Stimulated activated CD4-positive, alpha-beta T cell treated with anti-CD3 and anti-CD28 coated beads, TNF-alpha, amount 100 ng/mL, for 1 hour (primary cell): ENCODE data around the gene CEBPA.
"Not testable (repeated sequence)": the region's sequence is repeated elsewhere in the genome, so short reads cannot be mapped to it uniquely, and the experiment has no call there.

Experiments
- DNase-seq, 3 donors: peaks; one replicate each; pipeline ENCODE4 v3.0.0-alpha.2; 2020; ENCODE audit warnings: low read depth in 3 of 3, low spot score in 1 of 3

The CEBPA gene

DNA sequence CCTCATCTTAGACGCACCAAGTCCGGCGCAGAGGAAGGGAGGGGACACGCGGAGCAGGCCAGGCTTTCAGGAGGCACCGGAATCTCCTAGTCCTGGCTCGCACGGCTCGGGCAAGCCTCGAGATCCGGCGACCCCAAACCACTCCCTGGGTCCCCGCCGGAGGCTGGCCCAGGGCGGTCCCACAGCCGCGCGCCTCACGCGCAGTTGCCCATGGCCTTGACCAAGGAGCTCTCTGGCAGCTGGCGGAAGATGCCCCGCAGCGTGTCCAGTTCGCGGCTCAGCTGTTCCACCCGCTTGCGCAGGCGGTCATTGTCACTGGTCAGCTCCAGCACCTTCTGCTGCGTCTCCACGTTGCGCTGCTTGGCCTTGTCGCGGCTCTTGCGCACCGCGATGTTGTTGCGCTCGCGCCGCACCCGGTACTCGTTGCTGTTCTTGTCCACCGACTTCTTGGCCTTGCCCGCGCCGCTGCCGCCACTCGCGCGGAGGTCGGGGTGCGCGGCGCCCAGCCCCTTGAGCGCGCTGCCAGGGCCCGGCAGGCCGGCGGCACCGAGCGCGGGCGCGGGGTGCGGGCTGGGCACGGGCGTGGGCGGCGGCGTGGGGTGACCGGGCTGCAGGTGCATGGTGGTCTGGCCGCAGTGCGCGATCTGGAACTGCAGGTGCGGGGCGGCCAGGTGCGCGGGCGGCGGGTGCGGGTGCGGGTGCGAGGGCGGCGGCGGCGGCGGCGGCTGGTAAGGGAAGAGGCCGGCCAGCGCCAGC is 1.0 kb downstream of the CEBPA start:
- no peak for DNase-seq

DNA sequence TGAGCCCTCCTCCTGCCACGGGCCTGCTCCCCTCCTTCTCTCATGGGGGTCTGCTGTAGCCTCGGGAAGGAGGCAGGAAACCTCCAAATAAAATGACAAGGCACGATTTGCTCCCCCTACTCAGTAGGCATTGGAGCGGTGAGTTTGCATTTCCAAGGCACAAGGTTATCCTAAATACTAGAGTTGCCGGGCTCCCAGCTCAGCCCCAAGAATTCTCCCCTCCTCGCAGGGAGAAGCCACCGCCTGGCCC is 1.5 kb downstream of the CEBPA start:
- no peak for DNase-seq

DNA sequence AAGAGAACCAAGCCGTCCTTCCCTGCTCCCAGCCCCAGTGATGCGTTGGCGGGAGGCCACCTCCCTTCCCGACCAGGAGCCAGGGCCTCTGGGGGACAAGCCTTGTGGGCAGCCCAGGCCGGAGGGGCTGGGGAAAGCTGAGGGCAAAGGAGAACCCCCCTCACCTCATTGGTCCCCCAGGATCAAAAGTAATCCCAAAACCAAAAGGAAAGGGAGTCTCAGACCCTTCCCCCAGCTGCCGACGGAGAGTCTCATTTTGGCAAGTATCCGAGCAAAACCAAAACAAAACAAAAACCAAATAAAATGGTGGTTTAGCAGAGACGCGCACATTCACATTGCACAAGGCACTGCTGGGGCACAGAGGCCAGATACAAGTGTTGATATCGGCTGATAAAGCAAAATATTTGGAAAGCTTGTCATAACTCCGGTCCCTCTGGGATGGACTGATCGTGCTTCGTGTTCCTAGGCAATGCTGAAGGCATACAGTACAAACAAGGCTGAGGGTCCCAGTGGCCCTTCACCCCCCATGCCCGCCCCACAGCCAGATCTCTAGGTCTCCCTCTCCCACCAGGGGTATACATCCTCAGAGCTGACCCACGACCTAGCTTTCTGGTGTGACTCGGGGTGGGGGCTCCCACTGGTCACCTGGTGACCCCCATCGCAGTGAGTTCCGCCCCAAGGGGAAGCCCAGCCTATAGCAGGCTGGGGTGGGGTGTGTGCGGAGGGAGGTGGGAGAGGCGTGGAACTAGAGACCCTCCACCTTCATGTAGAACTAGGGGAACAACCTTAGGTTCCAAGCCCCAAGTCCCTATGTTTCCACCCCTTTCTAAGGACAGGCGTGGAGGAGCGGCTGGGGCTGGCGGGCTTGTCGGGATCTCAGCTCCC is 2.1 kb downstream of the CEBPA start:
- no peak for DNase-seq

DNA sequence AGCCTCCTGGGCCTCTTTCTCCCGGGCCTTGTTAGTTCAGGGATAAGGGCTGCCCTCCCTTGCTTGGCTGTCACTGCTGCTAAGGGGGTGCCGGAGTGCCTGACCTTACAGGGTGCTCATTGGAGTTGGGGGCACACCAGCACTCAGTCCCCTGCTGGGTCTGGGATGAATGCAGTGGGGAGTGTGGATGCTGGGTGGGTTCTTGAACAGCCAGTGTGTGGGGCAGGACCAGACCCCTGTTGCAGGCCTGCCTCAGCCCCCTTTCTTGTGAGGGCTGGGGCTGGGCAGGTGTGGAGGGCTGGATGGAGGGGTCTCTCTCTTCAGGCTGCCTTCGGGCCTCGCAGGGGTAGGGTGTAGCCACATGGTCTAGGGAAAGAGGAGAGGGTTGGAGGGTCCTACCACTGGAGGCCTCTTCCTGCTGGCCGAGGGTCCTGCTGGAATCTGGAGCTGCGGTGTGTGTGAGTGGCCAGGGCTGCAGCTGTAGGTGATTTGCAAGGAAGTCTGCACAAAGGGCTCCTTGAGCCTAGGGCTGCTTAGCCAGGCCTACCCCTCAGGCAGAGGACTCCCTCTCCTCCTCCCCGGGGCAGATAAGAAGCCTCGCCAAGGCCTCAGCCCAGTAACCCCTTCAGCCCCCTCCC is 3.2 kb downstream of the CEBPA start:
- DNase-seq: no peak

DNA sequence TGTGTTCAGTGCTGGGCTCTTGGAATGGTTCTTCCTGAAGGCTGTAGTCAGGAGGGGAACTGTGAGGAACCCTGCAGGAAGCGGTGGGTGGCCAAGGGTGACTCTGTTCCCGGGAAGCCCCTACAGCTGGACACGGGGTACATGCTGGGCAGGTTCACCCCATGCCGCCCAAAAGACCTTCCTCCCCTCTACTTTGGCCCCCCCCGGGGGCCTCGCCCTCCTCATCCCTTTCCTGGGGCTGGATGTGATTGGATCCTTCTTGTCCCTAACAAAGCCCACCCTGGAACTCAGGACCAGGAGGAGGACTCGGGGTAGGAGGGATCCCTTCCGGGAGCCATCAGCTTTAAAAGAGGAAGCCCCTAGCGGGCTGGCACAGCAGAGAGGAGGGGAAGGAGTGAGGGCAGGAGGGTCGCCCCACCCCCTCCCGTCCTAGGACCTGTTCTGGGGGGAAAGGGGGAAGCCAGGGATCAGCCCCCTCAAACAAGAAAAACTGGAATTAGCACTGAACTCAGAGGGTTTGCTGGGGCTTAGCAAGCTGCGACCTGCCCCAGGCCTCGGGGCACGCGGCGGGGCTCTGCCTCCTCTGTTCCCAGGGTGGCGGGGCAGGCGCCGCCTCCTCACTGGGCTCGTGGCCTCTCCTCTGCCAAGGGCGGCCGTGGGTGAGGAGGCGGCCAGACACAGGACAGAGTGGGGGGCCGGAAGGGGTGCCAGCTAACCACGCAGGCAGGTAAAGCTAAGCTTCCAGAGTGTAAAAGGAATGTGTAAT is 4.0 kb downstream of the CEBPA start:
- DNase-seq: no peak

DNA sequence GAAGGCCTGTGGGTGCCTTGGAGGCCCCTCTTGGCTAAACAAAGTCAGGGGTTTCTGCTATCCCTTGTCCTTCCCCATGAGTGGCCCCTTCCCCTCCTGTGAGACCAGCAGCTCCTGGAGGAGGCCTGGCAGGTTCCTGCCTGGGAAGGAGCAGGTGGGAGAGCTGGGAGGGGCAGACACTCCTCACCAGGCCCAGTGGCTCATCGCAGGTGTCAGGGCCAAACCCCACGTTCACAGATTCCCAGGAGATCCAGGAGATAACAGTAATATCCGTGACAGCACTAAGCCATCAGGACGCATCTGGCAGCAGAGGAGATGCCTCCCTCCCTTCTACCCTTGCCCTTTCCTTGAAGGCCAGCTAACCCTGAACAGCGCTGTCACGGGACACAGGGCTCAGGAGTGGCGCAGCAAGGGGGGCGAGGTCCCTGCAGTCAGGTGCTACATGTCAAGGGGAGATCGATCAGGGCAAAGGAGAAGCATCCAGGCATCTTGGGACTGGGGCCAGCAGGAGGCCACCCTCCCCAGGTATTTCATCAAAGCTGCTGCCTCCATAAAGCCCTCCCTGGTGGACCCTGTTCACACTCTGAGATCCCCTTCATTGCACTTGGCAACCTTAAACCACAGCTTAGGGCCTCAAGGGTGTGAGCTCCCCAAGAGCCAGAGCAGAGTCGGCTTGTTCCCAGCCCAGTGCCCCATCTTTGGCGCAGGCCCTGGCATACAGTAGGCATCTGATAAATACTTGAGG is 4.8 kb downstream of the CEBPA start:
- DNase-seq: no peak

DNA sequence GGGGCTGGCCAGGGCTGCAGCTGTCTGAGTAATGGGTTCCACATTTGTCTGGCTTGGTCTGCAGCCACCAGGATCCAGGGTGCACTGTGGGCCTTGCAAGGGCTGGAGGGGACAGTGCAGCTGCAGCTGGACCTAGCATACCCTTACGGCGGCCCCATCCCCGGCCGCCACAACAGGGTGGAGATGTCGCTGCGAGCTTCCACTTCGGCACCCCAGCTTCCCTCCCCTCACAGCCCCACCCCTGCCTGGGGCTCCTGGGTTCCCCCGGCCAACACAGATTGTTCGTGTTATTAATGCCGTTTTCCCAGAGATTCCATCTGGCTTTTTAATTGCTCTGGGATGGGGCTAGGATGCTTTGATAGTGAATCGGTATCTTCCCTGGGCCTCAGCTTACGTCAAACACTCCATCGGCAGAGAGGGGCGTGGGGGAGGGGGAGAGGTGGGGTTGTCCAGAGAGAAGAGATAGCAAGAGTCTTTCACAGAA is 5.8 kb downstream of the CEBPA start:
- no peak for DNase-seq

DNA sequence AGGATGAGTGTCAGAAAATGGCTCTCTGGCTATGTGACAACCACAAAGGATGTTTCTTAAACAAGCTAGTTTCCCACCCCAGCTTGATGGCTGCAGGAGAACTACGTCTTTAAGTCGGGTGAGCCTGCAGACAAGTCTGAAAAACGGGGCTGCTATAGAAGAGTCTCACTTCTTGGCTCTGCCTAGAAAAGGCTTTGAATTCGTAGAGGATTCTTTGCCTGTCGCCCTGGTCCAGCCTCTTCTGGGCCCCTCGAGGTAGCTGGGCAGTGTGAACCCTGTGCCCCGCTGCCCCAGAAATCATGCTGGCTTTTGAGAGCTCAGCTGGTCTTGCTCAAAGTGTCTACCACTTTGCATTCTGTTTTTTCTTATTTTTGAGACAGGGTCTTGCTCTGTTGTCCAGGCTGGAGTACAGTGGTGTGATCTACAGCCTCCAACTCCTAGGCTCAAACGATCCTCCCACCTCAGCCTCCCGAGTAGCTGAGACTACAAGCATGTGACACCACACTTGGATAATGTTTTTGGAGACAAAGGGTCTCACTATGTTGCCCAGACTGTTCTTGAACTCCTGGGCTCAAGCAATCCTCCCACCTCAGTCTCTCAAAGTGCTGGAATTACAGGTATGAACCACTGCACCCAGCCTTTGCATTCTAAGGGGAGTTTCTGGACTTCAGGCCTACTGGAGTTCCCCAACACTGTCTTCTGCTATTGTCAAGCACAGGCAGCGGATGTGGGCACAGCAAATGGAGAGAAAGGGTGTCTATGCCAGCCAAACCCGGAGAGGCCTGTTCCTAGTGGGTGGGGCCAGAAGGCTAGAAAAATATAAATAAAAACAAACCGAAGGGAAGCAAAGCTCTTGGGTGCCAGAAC is 6.5 kb downstream of the CEBPA start:
- no peak for DNase-seq

DNA sequence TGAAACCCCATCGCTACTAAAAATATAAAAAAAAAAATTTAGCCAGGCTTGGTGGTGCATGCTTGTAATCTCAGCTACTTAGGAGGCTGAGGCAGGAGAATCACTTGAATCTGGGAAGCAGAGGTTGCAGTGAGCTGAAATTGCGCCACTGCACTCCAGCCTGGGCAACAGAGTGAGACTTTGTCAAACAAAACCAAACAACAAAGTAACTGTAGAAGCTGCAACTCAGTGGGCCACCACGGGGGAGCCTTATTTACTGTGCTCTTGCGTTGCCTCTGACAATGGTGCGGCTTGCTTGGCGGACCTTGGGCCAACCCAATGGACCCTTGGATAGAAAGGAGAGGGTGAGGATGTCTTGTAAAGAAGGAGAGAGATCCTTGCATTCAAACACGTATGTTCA is 7.3 kb downstream of the CEBPA start:
- not testable (repeated sequence) for DNase-seq

DNA sequence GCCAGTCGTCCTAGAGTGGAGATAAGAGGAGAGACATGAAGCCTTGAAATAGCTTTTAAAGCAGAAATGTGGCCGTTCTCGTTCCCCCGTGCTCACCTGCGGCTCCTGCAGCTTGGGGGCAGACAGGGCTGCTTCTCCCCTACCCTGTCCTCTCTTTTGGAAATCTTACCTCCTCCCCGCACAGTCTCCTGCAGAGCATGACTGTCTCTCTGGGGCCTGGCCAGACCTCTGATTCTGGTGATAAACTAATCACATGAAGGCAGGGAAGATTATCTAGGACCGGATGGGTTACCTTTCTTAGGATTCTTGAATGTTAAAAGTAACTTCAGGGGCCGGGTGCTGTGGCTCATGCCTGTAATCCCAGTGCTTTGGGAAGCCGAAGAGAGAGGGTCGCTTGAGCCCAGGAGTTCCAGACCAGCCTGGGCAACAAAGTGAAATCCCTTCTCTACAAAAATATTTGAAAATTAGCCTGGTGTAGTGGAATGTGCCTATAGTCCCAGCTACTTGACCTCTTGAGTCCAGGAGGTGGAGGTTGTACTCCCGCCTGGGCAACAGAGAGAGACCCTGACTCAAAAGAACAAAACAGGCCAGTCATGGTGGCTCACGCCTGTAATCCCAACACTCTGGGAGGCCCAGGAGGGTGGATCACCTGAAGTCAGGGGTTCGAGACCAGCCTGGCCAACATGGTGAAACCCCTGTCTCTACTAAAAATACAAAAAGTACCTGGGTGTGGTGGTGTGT is 8.1 kb downstream of the CEBPA start:
- DNase-seq: no peak

DNA sequence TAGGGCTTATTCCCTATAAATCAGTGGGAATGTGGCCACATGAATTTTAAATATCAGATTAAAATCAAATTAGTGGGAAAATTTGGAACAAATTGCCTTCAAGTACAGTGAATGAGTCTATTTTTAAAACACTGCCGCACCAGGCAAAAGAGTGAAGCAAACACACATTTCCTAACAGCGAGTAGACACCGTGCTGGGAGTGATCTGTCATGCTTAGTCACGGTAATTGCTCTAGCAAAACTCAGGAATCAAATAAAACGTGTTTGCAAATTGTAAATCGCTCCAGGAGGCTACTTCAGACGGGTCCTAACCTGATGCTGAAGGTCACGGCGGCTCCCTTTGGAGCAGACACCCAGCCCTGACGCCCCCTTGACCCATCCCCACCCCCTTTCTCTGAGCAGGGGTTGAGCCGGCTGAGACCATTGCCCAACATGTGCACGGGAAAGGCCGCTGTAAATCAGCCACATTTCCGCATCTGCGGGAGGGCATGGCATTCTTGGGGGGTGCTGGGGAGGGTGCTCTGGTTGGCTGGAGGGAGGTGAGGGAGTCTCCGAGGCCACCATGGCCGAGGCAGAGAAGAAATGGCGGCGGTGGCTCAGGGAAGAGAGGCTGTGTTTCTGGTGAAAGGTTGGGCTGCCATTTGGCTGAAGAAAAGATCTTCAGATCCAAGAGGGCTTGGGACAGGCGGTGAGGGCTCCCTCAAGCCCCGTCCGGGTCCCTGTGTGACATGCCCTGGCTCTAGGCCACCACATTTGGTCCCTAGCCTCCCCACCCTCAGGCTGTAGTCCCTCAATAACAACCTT is 8.9 kb downstream of the CEBPA start:
- no peak for DNase-seq

DNA sequence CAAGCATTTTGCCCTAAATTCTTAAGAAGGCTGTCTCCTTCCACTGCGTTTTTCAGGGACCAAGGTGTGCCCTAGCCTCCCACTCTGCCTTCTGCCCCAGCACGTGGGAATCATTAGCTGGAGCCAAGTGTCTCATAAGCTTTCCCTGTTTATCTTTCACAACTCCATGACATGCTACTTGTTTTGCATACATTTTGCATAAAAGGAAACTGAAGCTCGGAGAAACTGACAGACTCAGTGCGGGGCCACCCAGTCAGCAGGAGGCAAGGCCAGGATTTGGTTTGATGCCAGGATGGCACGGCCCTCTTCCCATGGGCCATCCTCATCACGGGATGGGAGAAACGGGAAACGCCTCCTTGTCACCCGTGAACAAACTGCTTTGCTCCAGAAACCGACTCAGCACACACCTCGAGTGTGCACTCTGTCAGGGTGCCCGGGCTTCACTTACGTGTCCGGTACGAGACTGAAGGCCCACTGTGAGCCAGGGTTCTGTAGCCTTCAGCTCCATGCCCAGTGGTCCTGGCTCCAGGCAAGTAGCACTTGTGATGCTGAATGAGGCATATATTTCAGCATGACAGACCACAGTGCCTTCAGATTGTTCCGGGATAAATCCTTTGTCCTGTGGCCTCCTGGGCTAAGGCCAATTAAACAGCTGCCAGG is 9.6 kb downstream of the CEBPA start:
- no peak for DNase-seq

DNA sequence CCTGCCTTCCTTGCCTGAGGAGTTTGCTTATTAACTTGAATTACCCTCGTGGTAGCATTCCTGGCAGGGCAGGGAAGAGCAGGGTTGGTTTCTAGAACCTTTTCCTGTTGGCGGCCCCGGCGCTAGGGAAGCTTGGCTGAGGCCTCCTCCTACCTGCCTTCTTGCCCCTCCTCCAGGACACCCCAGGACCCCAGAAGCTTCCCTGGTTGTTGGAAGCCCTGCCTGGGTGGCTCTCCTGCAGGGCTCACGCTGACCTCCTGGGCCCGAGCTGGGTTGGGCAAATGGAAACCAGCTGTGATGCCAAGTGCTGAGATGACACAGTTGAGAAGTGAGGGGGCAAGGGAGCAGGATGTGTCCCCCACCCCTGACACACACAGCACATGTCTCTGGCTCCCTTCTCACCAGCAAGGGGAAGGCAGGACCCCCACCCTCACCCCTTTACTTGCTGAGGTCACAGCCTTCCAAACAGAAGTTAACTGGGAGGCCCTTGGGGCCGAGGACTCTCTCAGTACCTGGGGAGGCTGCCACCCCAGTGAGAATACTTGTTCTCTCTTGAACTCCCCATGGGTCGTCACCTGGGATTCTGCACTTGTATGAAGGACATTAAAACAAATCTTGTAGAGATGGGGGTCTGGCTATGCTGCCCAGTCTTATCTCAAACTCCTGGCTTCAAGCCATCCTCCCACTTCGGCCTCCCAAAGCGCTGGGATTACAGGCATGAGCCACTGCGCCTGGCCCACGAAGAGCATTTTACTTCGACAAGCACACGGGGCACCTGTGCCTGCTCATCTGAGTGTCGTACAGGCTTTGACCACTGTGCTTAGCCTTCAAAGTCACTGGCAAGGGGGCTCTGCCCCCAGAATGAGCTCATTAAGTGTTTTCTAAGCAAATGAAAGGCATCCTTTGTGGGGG is 10.5 kb downstream of the CEBPA start:
- DNase-seq: no peak

DNA sequence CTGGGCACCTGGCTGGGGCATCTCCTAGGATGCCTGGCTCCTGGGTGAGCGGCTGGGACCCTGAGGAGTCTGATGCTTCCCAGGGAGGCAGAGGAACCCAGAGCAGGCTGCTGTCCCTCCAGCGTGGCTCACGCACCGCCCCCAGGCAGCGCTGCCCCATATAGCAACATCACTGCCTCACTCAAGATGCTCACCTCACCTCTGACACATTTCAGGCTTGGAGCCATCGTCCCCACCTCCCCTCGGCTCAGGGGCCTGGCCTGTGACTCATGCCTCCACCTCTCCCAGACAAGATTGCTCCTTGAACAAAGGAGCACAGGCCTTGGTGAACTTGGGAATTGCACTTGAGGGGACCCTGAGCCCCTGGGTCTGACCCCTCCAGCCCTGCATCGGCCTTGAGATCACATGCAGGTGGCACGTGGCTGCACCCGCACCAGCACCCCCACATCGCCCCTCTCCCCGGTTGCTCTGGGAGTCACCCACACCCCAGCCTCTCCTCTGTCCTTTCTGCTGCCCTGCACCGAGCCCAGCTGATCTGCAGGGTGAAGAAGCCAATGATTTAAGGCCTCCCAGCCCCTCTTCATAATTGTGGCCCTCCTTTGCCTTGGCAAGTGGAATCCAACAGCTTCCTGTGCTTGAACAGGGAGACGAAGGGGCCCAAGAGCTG is 11.2 kb downstream of the CEBPA start:
- DNase-seq: no peak

DNA sequence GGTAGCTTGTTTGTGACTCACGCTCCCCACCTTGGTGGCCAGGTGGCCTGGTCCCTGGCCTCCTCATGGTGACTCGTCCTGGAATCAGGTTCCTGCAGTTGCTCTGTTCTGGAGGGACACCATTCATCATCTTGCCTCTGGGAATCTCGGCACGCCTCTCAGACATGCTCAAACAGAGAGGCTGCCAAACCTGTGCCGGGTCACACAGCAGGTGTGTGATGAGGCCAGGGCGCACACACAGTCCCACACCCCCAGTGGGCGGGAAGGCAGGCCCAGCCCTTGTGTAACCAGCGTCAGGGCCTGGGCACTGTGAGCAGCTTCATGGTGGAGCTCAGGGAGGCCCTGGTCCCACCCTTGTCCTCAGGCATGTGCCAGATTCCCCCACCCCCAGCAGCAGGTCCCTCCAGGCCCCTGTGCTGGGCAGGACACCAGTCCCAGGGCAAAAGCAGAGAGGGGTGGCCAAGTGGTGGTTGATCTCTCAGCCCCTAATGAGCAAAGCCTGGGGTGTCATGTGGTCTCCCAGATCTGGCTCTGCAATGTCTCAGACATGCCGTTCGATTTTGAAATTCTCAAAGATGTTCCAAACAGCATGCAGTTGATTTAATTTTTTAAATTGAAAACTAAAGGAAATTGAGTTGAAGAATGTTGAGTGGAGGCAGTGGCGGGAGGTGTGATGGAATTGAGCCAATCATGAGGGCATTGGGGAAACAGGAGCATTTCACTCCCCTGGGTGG is 12.1 kb downstream of the CEBPA start:
- DNase-seq: no peak
